Kidney (tissue), 14 donors: ENCODE results near the gene LNX1. TPM values are rescaled to one million over a fixed set of nuclear protein-coding genes. Genes with fewer than 3 reads are reported as not detected.

ENCODE experiments used
- DNase-seq, 5 donors: peaks; one replicate each; pipeline ENCODE4 v3.0.0-alpha.2; 2013 to 2020
- FAIRE-seq: peaks from 2 replicates; lab custom pipeline; 2012; peaks lifted over from hg19 to GRCh38; lab: Jason Lieb, UNC
- H3K27ac ChIP-seq, 2 donors: one replicate each; pipeline ENCODE4 v1.7.0; 2013; ENCODE audit warnings: low read depth in 2 of 2, low read length in 2 of 2, inconsistent platforms in 1 of 2
- H3K27me3 ChIP-seq: one replicate; pipeline ENCODE4 v1.7.1; 2013; ENCODE audit warnings: low read length, inconsistent platforms; ENCODE audit not compliant: control insufficient read depth, insufficient read depth
- H3K36me3 ChIP-seq, 3 donors: one replicate each; pipeline versions ENCODE4 v1.7.0 to v1.7.1; 2013; ENCODE audit warnings: low read length in 3 of 3, control low read depth in 1 of 3, inconsistent platforms in 1 of 3; ENCODE audit not compliant: insufficient read depth in 3 of 3, control insufficient read depth in 2 of 3
- H3K4me1 ChIP-seq, 3 donors: one replicate each; pipeline versions ENCODE4 v1.7.0 to v1.7.1; 2013; ENCODE audit warnings: low read length in 3 of 3, inconsistent platforms in 1 of 3, low read depth in 1 of 3; ENCODE audit not compliant: control insufficient read depth in 2 of 3, insufficient read depth in 2 of 3
- H3K4me3 ChIP-seq, 3 donors: one replicate each; pipeline versions ENCODE4 v1.7.0 to v1.8.1; 2013; ENCODE audit warnings: low read length in 3 of 3, control low read depth in 1 of 3, inconsistent platforms in 1 of 3
- H3K9ac ChIP-seq, 3 donors: one replicate each; pipeline versions ENCODE4 v1.7.0 to v1.7.1; 2013; ENCODE audit warnings: low read length in 3 of 3, control low read depth in 1 of 3, inconsistent platforms in 1 of 3
- H3K9me3 ChIP-seq, 3 donors: one replicate each; pipeline versions ENCODE4 v1.7.0 to v1.7.1; 2013; ENCODE audit warnings: low read length in 3 of 3, control low read depth in 1 of 3, inconsistent platforms in 1 of 3; ENCODE audit not compliant: control insufficient read depth in 2 of 3, insufficient read depth in 1 of 3
- CTCF ChIP-seq: IDR thresholded peaks from 3 replicates; pipeline ENCODE4 v1.5.1; 2012; ENCODE audit warnings: mild to moderate bottlenecking, moderate library complexity, borderline replicate concordance; ENCODE audit not compliant: insufficient read depth; ENCODE audit errors: extremely low read depth
- intact Hi-C: fragments of 100-400 bp; cut with DNase I; formaldehyde crosslinking; loops from one replicate; pipeline ENCODE4 v1.11.1; 2022
- polyA plus RNA-seq: library from polyadenylated mRNA; stranded (reverse); fragments of 350-450 nt; fragmentation: Illumina TruSeq; extraction: RNeasy Lipid Tissue Mini Kit (QIAGEN cat#74804); gene quantifications from one replicate; pipeline ENCODE4 v1.2.3, GENCODE V29; 2014; ENCODE audit warnings: low read depth, low replicate concordance; ENCODE audit not compliant: insufficient read depth
- total RNA-seq: library from RNA; stranded (reverse); fragmentation: NEBNext Ultra II Directional; extraction: Animal tissue kit (Norgen Biotek cat#: 25700); gene quantifications from one replicate; pipeline ENCODE4 v1.2.1, GENCODE V29; 2021
- donor health status: control.
- donor health status: control.
- donor health status: control.
- donor health status: control.
- donor health status: control.
- donor health status: DM: yes; HTN: yes; CAD: no.
- donor health status: Normal renal cell carcinoma (clear cell type).

Gene LNX1
- total and polyA plus RNA-seq, 2 donors from 2014 or later: 10.2 to 25.6 TPM

GRCh38 chr4:53574528-53574927 lies 16.8 kb downstream of the LNX1 start:
- intact Hi-C loops: no loop called here
- Histone ChIP-seq H3K9ac (no peak overlapping the region), H3K4me3 (no peak overlapping the region), H3K4me1 (peaks cover 0 to 13% (median 0%) of the 10 kb centered on the region in 3 donors), H3K27me3 (no peaks in the 10 kb centered on the region), H3K27ac (no peak overlapping the region), H3K36me3 (peaks cover 0 to 10% (median 2%) of the 10 kb centered on the region in 3 donors), H3K9me3 (no peaks in the 10 kb centered on the region)
- FAIRE-seq (no peak), DNase-seq (no peak)
- no peak for TF ChIP-seq CTCF

GRCh38 chr4:53573696-53574095 lies 17.6 kb downstream of the LNX1 start:
- intact Hi-C loops: no loop called here
- FAIRE-seq: no peak
- no peak overlapping the region for H3K4me3 ChIP-seq

GRCh38 chr4:53572600-53572994 lies 18.7 kb downstream of the LNX1 start:
- Histone ChIP-seq H3K4me3 (no peak overlapping the region), H3K27me3 (no peaks in the 10 kb centered on the region), H3K9me3 (no peaks in the 10 kb centered on the region), H3K36me3 (peaks cover 0 to 10% (median 2%) of the 10 kb centered on the region in 3 donors), H3K4me1 (peaks cover 0 to 13% (median 0%) of the 10 kb centered on the region in 3 donors), H3K27ac (no peak overlapping the region), H3K9ac (no peak overlapping the region)
- intact Hi-C loops: no loop called here
- FAIRE-seq (no peak), DNase-seq (no peak)
- no peak for TF ChIP-seq CTCF

More at GRCh38 chr4:53573696-53574095, 17.6 kb downstream of the LNX1 start:
- no peak for TF ChIP-seq CTCF
- no peak overlapping the region for H3K9ac ChIP-seq
- peaks cover 0 to 10% (median 2%) of the 10 kb centered on the region in 3 donors for H3K36me3 ChIP-seq
- H3K9me3 ChIP-seq: no peaks in the 10 kb centered on the region
- H3K27ac ChIP-seq: no peak overlapping the region
- DNase-seq: no peak
- H3K4me1 ChIP-seq: peaks cover 0 to 13% (median 0%) of the 10 kb centered on the region in 3 donors
- no peaks in the 10 kb centered on the region for H3K27me3 ChIP-seq
